ENCODE measurements around the gene TCP10L.
A peak's percentile ranks its signal among the peaks of the same experiment; 100 is the strongest.
"Not testable (repeated sequence)": the region's sequence is repeated elsewhere in the genome, so short reads cannot be mapped to it uniquely, and the experiment has no call there.

Gene TCP10L

GRCh38 chr21:32585042-32585710, at the start of gene TCP10L:
Gene TCP10L (minus strand): TSS chr21:32585523. CDS start chr21:32584304, 1,219 bp downstream.
- no peak for DNase-seq

DNA sequence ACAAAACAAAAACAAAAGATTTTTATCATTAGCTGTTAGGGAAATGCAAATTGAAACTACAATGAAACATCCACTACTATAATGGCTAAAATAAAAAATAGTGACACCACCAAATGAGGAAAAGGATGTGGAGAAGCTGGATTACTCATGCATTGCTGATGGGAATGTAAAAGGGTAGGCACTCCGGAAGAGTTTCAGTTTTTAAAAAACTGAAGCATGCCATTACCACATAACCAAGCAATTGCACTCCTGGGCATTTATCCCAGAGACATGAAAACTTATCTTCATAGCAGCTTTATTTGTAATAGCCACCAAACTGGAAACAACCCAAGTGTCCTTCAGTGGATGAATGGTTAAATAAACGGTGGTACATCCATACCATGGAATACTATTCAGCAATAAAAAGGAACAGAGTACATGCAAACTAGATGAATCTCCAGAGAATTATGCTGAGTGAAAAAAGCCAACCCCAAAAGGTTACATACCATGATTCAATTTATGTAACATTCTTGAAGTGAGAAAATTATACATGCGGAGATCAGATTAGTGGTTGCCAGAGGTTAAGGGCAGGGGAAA, 41.4 kb upstream of the TCP10L start:
- no peak for DNase-seq

GRCh38 chr21:32618218-32618617, 32.9 kb upstream of the TCP10L start:
- DNase-seq: not testable (repeated sequence)

GRCh38 chr21:32613436-32614043, 28.2 kb upstream of the TCP10L start:
- DNase-seq: no peak

DNA sequence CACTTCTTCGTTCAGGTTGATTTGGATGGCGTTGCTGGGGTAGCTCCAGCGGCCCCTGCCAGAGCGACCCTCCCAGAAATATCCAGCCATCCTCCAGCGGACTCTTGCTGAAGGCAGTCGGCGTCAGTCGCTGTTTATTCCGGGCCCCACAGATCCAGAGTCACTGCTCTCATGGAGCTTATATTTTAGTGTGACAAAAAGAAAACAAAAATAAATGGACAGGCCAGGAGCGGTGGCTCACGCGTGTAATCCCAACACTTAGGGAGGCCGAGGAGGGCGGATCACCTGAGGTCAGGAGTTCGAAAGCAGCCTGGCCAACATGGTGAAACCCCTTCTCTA, 27.6 kb upstream of the TCP10L start:
- no peak for DNase-seq

DNA sequence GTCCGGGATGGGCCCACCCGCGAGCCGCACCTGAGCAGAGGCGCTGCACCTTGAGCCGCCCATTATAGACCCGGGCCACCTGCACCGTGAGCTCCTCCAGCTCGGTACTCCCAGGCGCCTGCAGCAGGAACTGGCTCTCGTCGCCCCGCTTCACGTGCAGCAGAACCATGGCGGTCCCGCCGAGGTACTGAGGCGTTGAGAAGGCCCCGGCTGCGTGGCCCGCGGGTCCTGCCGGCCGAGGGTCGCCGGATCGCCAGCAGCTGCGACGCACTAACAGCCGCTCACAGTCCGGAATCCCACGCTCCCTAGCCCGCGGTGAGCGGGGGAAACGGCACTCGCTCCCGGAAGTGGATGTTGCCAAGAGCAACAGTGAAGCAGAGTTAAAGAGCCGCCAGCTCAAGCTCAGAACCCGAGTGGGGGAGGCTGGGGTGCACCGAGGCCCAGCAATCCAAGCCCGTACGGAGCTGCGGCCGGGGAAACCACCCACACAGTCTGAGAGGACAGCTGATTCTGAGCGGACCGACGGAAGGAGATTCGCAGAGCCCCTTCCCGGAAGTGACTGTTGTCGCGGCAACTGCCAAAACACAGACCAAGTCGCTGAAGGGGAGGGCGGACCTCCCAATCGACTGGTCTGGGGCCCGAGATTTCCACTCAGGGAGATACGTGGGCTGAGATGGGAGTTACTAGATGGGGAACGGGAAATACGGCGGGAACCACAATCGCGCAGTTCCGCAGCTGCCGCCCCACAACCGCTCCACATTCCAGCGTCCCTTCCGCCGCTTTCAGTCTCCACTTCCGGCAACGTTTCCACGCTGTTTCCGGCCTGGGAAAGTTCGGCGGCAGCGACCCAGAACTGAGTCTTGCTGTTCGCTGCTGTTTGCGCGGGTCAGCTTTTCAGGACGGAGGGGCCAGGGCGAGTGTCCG, 27.0 kb upstream of the TCP10L start, which contains the start of gene CFAP298:
CFAP298 (minus strand) TSS at position 303 of the 924 bp plus-strand sequence; CDS start at position 169, 134 bp downstream.
- DNase-seq: peak; percentile 97

GRCh38 chr21:32611471-32611997, 26.2 kb upstream of the TCP10L start:
- peak; percentile 35 for DNase-seq

DNA sequence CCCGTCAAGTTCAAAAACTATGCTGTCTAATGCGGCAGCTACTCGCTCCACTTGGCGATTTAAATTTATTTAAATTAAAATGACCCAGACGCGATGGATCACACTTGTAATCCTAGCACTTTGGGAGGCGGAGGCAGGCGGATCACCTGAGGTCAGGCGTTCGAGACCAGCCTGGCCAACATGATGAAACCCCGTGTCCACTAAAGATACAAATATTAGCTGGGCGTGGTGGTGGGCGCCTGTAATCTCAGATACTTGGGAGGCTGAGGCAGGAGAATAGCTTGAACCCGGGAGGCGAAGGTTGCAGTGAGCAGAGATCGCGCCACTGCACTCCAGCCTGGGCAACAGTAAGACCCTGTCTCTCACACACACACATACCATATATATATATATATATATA, 25.6 kb upstream of the TCP10L start:
- DNase-seq: not testable (repeated sequence)

- no peak for DNase-seq
Measured at GRCh38 chr21:32608851-32609250, 23.5 kb upstream of the TCP10L start.

- no peak for DNase-seq
Measured at GRCh38 chr21:32605469-32605868, 20.1 kb upstream of the TCP10L start.

- DNase-seq: no peak
Measured at GRCh38 chr21:32604464-32604863, 19.1 kb upstream of the TCP10L start.

GRCh38 chr21:32603131-32603530, 17.8 kb upstream of the TCP10L start:
- DNase-seq: no peak

GRCh38 chr21:32602099-32602498, 16.8 kb upstream of the TCP10L start:
- DNase-seq: no peak

DNA sequence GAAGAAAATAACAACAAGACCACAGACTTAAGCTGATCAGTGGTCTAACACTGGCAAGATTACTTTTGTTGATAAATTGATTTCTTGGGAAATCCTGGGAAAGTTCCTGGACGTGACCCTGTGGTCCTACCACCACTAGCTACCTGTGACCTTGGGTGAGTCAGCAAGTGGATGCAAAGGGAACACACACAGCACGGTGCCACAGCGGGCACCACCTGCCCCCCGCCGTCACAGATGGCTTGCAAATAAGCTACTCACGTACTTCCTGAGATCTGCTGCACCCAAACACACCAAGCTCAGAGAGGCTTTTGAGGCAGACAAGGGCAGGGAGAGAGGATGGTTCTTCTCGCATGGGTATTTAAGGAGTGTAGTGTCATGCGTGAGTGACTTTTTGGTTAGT, 14.2 kb upstream of the TCP10L start:
- DNase-seq: no peak

DNA sequence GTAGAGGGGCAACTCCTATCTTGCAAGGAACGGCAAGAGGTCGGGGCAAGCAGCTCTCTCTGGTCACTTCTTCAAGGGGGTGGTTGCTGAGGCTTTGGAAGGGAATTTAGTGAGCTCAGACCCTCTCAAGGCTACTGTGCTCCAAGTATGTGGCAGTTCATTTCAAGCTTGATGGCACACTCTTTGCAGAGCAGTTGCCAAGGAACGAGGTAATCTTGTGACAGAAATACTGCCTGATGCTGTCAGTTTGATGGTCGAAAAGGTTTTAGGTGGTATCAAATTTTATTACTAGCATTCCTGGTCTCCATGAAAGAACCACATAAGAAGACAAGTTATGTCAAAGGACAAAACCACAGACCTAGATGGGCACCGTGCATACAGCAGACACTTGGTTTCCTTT, 13.8 kb upstream of the TCP10L start:
- no peak for DNase-seq

DNA sequence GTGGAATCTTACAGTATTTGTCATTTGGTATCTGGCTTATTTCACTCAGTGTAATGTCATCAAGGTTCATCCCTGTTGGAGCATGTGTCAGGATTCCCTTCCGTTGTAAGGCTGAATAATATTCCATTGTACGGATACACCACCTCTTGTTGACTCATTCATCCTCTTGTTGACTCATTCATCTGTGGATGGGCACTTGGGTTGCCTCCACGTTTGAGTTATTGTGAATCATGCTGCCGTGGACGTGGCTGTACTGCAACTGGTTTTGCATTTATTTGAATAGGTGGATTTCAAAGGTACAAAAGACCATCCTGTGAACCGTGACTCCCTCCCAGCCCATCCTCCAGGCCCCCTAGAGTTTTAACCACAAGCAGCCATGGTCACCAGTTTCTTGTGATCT, 11.9 kb upstream of the TCP10L start:
- DNase-seq: no peak

- no peak for DNase-seq
Measured at GRCh38 chr21:32595431-32595830, 10.1 kb upstream of the TCP10L start.

GRCh38 chr21:32593690-32594089, 8.4 kb upstream of the TCP10L start:
- DNase-seq: no peak

- DNase-seq: no peak
Measured at GRCh38 chr21:32592929-32593502, 7.7 kb upstream of the TCP10L start.

DNA sequence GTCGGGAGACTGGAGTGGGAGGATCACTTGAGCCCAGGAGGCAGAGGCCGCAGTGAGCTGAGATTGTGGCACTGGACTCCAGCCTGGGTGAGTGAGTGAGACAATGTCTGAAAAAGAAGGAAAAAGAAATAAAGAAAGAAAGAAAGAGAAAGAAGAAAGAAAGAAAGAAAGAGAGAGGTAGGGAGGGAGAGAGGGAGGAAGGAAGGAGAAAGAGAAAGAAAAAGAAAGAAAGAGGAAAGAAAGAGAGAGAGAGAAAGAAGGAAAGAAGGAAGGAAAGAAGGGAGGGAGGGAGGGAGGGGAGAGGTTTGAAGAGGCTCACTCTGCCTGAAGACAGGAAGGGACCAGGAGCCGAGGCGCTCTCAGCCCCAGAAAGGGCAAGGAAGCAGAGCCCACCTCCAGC, 4.8 kb upstream of the TCP10L start:
- no peak for DNase-seq

- DNase-seq: peak; percentile 28
Measured at GRCh38 chr21:32587651-32588050, 2.3 kb upstream of the TCP10L start.

DNA sequence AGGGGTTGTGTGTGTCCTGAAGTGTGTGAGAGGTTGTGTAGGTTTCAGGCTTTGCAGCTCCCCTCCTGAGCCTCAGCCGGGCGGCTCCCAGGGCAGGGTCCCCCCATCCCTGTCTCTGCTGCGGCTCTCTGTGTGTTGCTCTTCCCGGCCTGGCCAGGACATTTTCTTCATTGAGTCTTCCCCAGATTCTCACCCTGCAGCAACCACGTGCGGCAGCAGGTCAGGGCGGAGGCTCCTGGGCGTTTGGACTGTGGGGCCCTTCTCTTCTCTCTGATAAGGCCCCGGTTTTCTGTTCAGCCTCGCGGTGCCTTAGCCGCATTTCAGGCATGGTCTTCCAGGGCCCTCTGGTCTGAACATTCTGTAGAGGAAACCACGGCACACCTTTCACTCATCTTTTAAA, 1.8 kb upstream of the TCP10L start:
- DNase-seq: no peak

- DNase-seq: no peak
Measured at GRCh38 chr21:32585970-32586369, 647 bp upstream of the TCP10L start.
